Mucosa of descending colon (tissue), 3 donors: ENCODE measurements around the gene BMP6. TPM values are rescaled to one million over a fixed set of nuclear protein-coding genes. Genes with fewer than 3 reads are reported as not detected.

Source experiments
- ATAC-seq: fragments of 200-7000 bp; cut with Tn5 transposase; one replicate; pipeline ENCODE4 v1.9.1; 2020; ENCODE audit warnings: mild to moderate bottlenecking, moderate library complexity
- DNase-seq, 3 donors: peaks; one replicate each; pipeline ENCODE4 v3.0.0-alpha.2; 2020
- H3K36me3 ChIP-seq: fragments of 200-600 bp; one replicate; pipeline ENCODE4 v1.8.0; 2021; ENCODE audit warnings: low read depth, mild to moderate bottlenecking
- H3K4me1 ChIP-seq: fragments of 200-600 bp; one replicate; pipeline ENCODE4 v1.8.0; 2021; ENCODE audit warnings: low read depth, mild to moderate bottlenecking
- H3K4me3 ChIP-seq: fragments of 200-600 bp; one replicate; pipeline ENCODE4 v1.8.0; 2021; ENCODE audit warnings: mild to moderate bottlenecking
- H3K9me3 ChIP-seq: fragments of 200-600 bp; one replicate; pipeline ENCODE4 v1.8.0; 2021; ENCODE audit warnings: mild to moderate bottlenecking
- intact Hi-C, 2 donors: fragments of 100-400 bp; cut with DNase I in 1 of 2; cut with micrococcal nuclease in 1 of 2; formaldehyde crosslinking; loops; one replicate each; pipeline versions ENCODE4 v1.11.0 to v1.11.1; 2022; cut with DNase I, micrococcal nuclease
- total RNA-seq, 3 donors: library from RNA; stranded (reverse); fragmentation: NEBNext Ultra II Directional in 2 of 3; extraction: Animal tissue kit (Norgen Biotek cat#: 25700) in 2 of 3; gene quantifications; one replicate each; pipeline versions ENCODE4 v1.2.1 to v1.2.4, GENCODE V29; 2021 to 2023
- TF ChIP-seq, protein P1 (sequence below): fragments of 200-600 bp; IDR thresholded peaks from one replicate; pipeline ENCODE4 v1.8.0; 2022; ENCODE audit warnings: antibody characterized with exemption, mild to moderate bottlenecking
- donor health status: DM: no; HTN: no; CAD: no; lungs with moderate emphysema.
- donor health status: DM: no; HTN: no; CAD: no.
- donor health status: DM: no; HTN: yes; CAD: no.

BMP6 gene
- total RNA-seq, 3 donors from 2014 or later: 0.55 to 1.9 (median 0.98) TPM

DNA sequence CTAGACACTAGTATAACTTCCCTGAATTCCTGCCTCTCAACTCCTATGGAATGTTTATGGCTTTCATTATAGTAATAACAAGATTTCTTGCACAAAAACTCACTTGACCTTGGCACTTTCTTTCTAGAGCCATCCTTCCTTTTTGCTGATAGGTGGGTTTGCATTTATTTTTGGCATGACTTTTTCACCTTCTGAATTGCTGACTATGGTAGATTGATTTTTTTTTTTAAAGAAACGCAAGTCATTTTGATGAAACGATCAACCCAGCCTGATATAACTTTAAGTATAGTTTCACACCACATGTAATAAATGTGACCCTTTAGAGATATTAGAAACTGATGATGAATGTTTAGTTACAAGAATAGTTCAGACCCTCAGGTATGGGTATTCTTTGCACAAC lies 61.8 kb downstream of the BMP6 start:
- Histone ChIP-seq H3K4me3 (no peak overlapping the region), H3K36me3 (no peaks in the 10 kb centered on the region), H3K9me3 (no peaks in the 10 kb centered on the region), H3K4me1 (peaks cover 6% of the 10 kb centered on the region)
- no peak for DNase-seq
- intact Hi-C loops: no loop called here
- no peak for ATAC-seq
- TF ChIP-seq, protein P1, sequence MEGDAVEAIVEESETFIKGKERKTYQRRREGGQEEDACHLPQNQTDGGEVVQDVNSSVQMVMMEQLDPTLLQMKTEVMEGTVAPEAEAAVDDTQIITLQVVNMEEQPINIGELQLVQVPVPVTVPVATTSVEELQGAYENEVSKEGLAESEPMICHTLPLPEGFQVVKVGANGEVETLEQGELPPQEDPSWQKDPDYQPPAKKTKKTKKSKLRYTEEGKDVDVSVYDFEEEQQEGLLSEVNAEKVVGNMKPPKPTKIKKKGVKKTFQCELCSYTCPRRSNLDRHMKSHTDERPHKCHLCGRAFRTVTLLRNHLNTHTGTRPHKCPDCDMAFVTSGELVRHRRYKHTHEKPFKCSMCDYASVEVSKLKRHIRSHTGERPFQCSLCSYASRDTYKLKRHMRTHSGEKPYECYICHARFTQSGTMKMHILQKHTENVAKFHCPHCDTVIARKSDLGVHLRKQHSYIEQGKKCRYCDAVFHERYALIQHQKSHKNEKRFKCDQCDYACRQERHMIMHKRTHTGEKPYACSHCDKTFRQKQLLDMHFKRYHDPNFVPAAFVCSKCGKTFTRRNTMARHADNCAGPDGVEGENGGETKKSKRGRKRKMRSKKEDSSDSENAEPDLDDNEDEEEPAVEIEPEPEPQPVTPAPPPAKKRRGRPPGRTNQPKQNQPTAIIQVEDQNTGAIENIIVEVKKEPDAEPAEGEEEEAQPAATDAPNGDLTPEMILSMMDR: no peak

DNA sequence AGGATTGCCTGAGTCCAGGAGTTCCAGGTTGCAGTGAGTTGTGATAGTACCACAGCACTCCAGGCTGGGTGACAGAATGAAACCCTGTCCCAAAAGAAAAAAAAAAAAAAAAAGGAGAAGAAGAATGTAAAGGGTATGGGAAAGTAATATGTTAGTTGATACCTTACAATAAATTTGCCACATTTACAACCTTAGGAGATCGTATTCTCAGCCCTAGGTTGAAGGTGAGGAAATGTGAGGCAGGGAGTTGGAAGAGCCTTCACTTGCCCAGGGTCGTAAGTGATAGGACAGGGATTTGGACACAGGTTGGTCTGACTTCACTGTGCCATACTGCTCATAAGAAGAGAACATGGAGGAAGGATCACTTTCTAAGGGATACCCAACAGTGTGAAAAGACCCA lies 68.6 kb downstream of the BMP6 start:
- H3K4me3 ChIP-seq: no peak overlapping the region
- ATAC-seq: no peak
- no peaks in the 10 kb centered on the region for H3K4me1 ChIP-seq
- no peak for DNase-seq
- TF ChIP-seq, protein P1: no peak
- H3K9me3 ChIP-seq: no peaks in the 10 kb centered on the region
- intact Hi-C loops: no loop called here
- H3K36me3 ChIP-seq: no peaks in the 10 kb centered on the region

DNA sequence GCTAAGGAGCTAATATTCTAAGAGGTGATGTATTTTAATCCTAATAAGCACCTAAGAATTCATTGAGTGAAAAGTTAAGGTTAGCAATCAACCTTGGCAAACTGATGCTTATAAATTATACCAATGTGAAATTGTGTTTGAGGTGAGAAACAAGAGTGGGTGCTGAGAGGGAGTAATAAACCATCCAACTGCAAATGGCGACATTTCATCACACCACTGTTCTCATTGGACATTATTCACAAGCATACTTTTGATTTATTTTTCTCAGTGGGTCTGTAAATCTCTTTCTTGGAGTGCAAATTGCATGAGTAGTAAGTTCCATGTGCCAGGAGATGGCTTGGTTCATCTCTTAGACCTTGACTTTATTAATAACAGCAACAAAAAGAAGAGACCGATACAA lies 71.5 kb downstream of the BMP6 start:
- TF ChIP-seq, protein P1: no peak

DNA sequence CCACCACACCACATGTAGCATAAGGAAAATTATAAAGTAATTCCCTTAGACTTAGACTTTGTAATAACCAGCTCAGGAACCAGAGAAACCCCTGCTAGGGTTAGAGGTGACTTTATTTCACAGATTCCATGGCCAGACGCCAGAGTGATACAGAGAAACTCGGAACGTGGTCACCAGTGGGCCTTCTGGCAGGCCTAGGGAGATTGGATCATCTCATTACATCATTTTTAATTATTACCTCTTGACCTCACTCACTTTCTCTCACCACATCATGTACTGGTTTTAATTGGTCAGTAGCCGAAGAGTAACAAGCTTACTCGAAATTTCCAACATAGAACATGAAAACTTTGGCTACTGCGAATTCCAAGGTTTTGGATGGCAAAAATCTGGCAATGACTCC lies 72.9 kb downstream of the BMP6 start:
- DNase-seq (no peak), ATAC-seq (no peak)
- H3K9me3 ChIP-seq: no peaks in the 10 kb centered on the region
- no peak overlapping the region for H3K4me3 ChIP-seq
- TF ChIP-seq, protein P1: no peak
- intact Hi-C loops: no loop called here
- H3K36me3 ChIP-seq: no peaks in the 10 kb centered on the region
- no peaks in the 10 kb centered on the region for H3K4me1 ChIP-seq

More for the DNA sequence above, 71.5 kb downstream of the BMP6 start:
- Histone ChIP-seq H3K4me3 (no peak overlapping the region), H3K9me3 (no peaks in the 10 kb centered on the region), H3K36me3 (no peaks in the 10 kb centered on the region), H3K4me1 (no peaks in the 10 kb centered on the region)
- DNase-seq: no peak
- ATAC-seq: no peak
- intact Hi-C loops: no loop called here

DNA sequence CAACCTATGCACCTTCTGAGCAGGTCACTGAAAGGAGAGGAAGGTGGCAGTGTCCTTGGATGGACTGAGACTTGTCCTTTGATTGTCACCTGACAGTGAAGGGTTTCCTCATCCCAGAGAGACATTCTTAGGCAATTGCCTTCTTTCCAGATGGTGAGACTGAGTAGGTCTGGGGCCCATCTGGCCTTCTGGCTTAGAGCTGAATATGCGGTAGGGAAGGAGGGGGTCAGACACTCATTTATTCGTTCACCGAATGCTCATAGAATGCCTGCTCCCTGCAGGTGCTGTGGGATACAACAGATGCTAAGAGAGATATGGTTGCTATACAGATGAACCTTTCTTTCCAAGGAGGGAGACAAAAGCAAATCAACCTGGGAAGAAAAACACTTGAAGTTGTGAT lies 76.8 kb downstream of the BMP6 start:
- no peak overlapping the region for H3K4me3 ChIP-seq
- no peaks in the 10 kb centered on the region for H3K36me3 ChIP-seq
- H3K9me3 ChIP-seq: no peaks in the 10 kb centered on the region
- H3K4me1 ChIP-seq: no peaks in the 10 kb centered on the region
- TF ChIP-seq, protein P1: no peak
- no peak for DNase-seq
- intact Hi-C loops: no loop called here
- no peak for ATAC-seq

DNA sequence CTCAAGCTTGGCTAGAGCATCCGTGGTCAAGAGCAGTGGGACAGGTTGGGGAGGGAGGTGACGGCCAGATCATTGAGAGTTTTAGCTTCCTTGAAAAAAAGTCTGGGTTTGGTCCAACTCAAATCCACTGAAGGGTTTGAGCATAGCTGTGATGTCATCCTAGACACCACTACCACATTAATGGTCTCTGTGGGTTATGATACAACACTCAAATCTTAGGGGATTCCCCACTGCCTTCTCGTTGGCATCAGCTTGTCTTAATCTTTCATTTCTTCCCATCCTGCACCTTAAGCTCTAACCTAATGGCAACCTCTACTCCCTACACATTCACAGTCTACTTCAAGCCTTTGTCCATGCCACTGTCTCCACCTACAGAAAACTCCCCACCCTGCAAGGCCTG lies 77.3 kb downstream of the BMP6 start:
- TF ChIP-seq, protein P1: no peak
- no peak for DNase-seq
- intact Hi-C loops: no loop called here
- Histone ChIP-seq H3K9me3 (no peaks in the 10 kb centered on the region), H3K4me3 (no peak overlapping the region), H3K4me1 (no peaks in the 10 kb centered on the region), H3K36me3 (no peaks in the 10 kb centered on the region)
- no peak for ATAC-seq
